AG09319 (cell line): ENCODE results near the gene IQGAP2.
"Not testable (repeated sequence)": the region's sequence is repeated elsewhere in the genome, so short reads cannot be mapped to it uniquely, and the experiment has no call there.

Experiments used
- DNase-seq: peaks from one replicate; pipeline ENCODE4 v3.0.0-alpha.2; 2010; ENCODE audit warnings: low read depth; ENCODE audit errors: extremely low read depth
- TF ChIP-seq, protein P1 (sequence below): IDR thresholded peaks from 2 replicates; pipeline ENCODE4 v1.5.1; 2011; ENCODE audit warnings: low read depth, mild to moderate bottlenecking, inconsistent platforms, low read length, moderate library complexity

Gene IQGAP2

DNA sequence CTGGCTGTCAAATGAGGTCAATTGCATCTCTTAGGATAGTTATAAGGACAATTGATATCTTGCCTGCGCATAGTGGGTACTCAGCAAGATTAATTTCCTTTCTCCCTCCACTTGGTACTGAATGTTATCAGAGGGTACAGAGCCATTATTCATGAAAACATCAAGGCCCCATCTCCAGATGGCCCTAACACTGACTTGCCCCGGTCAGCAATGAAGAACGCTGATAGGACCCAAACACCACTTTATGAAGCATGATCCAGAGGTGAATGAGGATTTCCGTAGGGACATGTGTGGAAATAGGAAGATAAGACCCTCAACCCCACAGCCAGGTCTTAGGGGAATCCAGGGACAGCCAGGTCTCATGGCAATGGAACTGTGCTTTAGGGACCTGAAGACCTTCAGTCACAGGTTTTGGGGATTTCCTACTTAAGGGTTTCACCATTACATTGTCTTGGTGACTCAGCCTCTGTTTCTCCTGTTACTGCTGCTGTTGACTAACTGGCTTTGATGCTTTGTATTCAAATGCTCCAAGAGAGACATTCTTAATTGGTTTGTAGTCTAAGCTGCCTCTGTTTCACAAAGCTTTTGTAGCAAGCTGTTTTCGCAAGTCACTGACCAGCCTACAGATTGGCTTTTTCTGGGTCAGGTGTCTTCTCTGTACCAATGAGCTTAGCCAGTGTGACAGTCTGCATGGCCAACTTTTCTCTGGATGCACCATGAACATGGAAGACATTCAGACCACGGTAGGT is 35.3 kb upstream of the IQGAP2 start:
- TF ChIP-seq, protein P1, sequence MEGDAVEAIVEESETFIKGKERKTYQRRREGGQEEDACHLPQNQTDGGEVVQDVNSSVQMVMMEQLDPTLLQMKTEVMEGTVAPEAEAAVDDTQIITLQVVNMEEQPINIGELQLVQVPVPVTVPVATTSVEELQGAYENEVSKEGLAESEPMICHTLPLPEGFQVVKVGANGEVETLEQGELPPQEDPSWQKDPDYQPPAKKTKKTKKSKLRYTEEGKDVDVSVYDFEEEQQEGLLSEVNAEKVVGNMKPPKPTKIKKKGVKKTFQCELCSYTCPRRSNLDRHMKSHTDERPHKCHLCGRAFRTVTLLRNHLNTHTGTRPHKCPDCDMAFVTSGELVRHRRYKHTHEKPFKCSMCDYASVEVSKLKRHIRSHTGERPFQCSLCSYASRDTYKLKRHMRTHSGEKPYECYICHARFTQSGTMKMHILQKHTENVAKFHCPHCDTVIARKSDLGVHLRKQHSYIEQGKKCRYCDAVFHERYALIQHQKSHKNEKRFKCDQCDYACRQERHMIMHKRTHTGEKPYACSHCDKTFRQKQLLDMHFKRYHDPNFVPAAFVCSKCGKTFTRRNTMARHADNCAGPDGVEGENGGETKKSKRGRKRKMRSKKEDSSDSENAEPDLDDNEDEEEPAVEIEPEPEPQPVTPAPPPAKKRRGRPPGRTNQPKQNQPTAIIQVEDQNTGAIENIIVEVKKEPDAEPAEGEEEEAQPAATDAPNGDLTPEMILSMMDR: no peak
- no peak for DNase-seq

DNA sequence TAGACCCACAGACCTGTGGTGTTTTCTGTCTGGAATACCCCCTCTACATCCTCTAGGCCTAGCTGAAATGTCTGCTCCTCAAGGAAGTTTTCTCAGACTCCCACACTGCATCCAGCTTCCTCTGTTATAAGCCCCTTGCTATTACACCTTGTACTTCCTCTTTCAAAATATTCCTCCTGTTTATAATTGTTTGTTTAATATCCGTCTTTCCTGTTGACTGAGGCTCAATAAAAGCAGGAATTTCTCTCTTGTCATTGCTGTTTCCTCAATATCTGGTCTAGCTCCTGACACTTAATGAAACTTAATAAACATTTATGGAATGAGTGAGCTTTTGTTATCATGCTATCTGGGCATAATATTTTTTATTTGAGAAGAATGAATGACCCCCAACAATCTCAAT is 34.1 kb upstream of the IQGAP2 start:
- no peak for DNase-seq
- TF ChIP-seq, protein P1: no peak

DNA sequence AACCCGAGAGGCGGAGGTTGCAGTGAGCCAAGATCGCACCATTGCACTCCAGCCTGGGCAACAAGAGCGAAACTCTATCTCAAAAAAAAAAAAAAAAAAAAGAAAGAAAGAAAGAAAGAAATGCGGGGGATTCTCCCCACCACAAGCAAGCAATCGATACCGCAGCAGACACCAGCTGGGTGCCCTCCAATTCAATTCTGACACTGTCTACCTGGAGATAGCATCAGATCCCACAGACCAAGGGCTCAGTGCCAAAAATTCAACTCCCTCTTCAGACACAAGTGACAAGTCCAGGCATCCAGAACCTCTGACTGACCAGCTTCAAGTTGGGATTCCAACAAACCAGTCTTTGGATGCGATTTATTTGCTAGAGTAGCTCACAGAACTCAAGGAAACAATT is 33.4 kb upstream of the IQGAP2 start:
- DNase-seq: not testable (repeated sequence)

DNA sequence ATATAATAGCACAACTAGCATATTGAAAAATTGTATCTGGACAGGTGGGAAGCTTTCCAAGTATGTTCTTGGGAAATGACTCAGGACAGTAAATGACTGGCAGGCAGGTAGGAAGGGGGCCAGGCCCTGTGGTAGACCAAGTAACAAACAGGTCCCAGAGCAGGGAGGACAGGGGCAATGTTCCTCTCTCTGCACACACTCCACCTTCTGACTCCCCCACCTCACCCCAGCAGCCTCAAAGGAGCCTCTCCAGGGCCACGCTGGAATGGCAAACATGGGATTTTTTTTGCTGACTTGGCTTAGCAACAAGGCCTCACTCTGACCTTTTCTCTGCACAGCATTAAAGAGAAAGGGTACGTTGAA is 31.1 kb upstream of the IQGAP2 start:
- no peak for DNase-seq
- TF ChIP-seq, protein P1: no peak

DNA sequence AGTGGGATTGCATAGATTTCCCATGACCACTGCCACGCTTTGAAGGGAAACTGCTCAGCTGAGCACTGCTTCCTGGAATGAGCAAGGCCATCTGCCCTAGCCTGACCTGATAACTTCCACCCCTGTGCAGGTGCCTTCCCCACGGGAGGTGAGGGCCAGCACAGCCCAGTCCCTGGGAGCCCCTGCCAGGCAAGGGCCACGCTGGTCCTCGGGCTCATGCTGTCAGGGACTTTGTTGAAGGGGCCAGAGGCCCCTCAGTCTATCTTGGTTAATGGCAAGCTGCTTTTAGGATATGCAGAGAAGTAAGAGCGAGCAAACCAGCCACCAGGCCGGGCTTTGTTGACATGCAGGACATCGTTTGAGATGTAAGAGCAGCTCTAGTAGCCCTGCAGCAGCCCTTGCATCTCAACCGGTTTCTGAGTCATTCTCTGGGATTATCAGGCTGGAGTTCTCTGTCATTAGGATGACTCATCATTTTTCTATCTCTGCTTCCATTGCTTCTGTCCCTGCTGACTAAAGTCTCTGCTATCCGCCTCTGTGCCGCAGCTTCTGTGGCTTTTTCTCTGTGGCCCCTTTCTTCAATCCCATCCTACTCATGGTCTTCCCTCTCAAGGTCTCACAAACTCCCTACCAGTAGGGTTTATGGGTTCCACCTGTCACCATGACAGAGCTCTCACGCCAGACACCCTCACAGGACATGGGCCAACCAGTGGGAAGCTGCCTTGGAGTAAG is 30.6 kb upstream of the IQGAP2 start:
- DNase-seq: peak; percentile 27
- TF ChIP-seq, protein P1: no peak

DNA sequence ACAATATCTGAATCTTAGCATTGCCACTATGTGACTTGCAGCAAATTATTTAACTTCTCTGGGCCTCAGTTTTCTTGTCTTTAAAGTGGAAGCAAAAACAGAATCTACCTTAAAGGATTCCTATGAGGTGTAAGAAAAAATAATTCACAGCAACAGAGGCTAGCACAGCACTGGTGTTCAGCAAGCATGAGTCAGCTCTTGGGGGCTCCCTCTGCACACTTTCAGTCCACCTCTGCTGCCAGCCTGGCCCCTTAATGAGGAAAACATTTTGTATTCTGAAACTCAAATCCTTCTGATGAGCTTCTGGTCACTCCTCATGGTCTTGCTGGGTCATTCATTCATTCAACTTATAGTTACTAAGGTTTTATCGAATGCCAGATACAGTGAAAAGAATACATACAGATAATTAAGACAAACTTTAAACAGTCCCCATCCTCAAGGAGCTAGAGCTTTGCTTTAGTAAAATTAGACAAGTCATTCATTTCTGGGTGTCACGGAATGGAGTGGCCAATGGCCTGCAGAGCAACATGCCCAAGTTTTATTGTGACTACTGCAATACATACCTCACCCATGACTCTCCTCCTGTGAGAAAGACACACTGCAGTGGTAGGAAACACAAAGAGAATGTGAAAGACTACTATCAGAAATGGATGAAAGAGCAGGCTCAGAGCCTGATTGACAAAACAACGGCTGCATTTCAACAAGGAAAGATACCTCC is 26.8 kb upstream of the IQGAP2 start:
- no peak for DNase-seq
- TF ChIP-seq, protein P1: no peak

DNA sequence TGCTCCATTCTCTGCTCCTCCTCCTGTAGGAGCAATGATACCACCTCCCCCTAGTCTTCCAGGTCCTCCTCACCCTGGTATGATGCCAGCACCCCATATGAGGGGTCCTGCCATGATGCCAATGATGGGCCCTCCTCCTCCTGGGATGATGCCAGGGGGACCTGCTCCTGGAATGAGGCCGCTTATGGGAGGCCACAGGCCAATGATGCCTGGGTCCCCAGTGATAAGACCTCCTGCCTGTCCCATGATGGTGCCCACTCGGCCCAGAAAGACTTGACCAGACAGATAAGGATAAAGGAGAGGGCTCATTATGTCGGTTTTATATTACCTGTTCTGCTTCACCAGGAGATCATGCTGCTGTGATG is 26.2 kb upstream of the IQGAP2 start:
- TF ChIP-seq, protein P1: no peak

More for the DNA sequence above, 26.2 kb upstream of the IQGAP2 start:
- no peak for DNase-seq
